ENCODE data around the gene DHODH. TPM values are rescaled to one million over a fixed set of nuclear protein-coding genes. Genes with fewer than 3 reads are reported as not detected.

The DHODH gene
- total and polyA plus RNA-seq, 2 of the 13 experiments (the other 11 are each of a cell fraction or from before 2014, with no cell fraction given), result 10.7 to 16.4 TPM

DNA sequence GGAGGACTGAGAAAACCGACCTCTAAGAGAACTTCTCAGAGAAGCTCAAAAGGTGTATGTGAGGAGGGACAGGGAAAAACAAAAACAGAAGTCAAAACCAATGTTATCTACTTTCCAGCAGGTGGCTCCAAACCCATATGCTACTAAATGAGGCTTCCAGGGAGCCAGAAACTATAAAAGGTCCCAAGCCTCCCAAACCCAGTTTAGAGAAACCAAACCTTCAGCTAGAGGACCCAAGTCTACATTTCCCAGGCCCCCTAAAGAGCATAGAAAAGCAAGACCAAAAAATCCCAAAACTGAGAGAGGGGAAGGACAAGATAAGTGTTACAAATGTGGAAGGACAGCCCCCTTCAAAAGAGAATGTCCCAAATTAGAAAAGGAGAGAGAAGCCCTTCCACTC, 58.2 kb downstream of the DHODH start (continued):
- TF ChIP-seq, protein P1, sequence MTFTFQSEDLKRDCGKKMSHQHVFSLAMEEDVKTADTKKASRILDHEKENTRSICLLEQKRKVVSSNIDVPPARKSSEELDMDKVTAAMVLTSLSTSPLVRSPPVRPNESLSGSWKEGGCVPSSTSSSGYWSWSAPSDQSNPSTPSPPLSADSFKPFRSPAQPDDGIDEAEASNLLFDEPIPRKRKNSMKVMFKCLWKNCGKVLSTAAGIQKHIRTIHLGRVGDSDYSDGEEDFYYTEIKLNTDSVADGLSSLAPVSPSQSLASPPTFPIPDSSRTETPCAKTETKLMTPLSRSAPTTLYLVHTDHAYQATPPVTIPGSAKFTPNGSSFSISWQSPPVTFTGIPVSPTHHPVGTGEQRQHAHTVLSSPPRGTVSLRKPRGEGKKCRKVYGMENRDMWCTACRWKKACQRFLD (CRISPR knock-in tag; IDR thresholded peaks at IDR 0.05; ENCODE audit: borderline replicate concordance), result no peak
- TF ChIP-seq ASH2L (IDR thresholded peaks at IDR 0.05; ENCODE audit: insufficient read length, low read depth, low read length) (no peak), NFE2 (CRISPR knock-in tag; IDR thresholded peaks at IDR 0.05) (no peak), SSRP1 (CRISPR knock-in tag; IDR thresholded peaks at IDR 0.05) (no peak), ZNF260 (CRISPR knock-in tag; IDR thresholded peaks at IDR 0.05; ENCODE audit: borderline replicate concordance, low read depth) (no peak), ZBTB1 (CRISPR knock-in tag; IDR thresholded peaks at IDR 0.05; ENCODE audit: borderline replicate concordance) (no peak), PCBP1 (IDR thresholded peaks at IDR 0.05; ENCODE audit: borderline replicate concordance, low read depth, low read length) (no peak), MIXL1 (CRISPR knock-in tag; IDR thresholded peaks at IDR 0.05) (peak; percentile 71; the same call in 1 of the 2 replicates), NR2F6 (IDR thresholded peaks at IDR 0.05) (no peak), NR2F6 (CRISPR knock-in tag; IDR thresholded peaks at IDR 0.05) (no peak), KDM3A (CRISPR knock-in tag; IDR thresholded peaks at IDR 0.05; ENCODE audit: low read depth) (no peak), TCF12 (IDR thresholded peaks at IDR 0.05) (no peak), TCF12 (CRISPR knock-in tag; IDR thresholded peaks at IDR 0.05) (no peak), ZNF543 (CRISPR knock-in tag; IDR thresholded peaks at IDR 0.05) (no peak), RFX3 (CRISPR knock-in tag; IDR thresholded peaks at IDR 0.05) (no peak), KDM5B (CRISPR knock-in tag; IDR thresholded peaks at IDR 0.05; ENCODE audit: borderline replicate concordance) (no peak), ZBTB20 (CRISPR knock-in tag; IDR thresholded peaks at IDR 0.05; ENCODE audit: borderline replicate concordance, low read depth) (no peak)
- TF ChIP-seq, protein P2, sequence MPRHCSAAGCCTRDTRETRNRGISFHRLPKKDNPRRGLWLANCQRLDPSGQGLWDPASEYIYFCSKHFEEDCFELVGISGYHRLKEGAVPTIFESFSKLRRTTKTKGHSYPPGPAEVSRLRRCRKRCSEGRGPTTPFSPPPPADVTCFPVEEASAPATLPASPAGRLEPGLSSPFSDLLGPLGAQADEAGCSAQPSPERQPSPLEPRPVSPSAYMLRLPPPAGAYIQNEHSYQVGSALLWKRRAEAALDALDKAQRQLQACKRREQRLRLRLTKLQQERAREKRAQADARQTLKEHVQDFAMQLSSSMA (CRISPR knock-in tag; IDR thresholded peaks at IDR 0.05), result no peak
